CD4-positive, alpha-beta T cell treated with Interleukin-17A for 1 hour (primary cell): Measurements from ENCODE around the gene KCNK13.
"Not testable (repeated sequence)": the region's sequence is repeated elsewhere in the genome, so short reads cannot be mapped to it uniquely, and the experiment has no call there.

Source experiments
- DNase-seq: peaks from one replicate; pipeline ENCODE4 v3.0.0-alpha.2; 2020

The KCNK13 gene

GRCh38 chr14:90201344-90201743 lies 139.6 kb downstream of the KCNK13 start:
- DNase-seq: no peak

GRCh38 chr14:90204516-90204915 lies 142.7 kb downstream of the KCNK13 start:
- DNase-seq: no peak

- no peak for DNase-seq
Observed at GRCh38 chr14:90213099-90213748, 151.4 kb downstream of the KCNK13 start.

- DNase-seq: no peak
Observed at GRCh38 chr14:90228478-90228877, 166.7 kb downstream of the KCNK13 start.

- DNase-seq: not testable (repeated sequence)
Observed at GRCh38 chr14:90229942-90230341, 168.1 kb downstream of the KCNK13 start.
